ENCODE results near the gene TRPC1.

DNA sequence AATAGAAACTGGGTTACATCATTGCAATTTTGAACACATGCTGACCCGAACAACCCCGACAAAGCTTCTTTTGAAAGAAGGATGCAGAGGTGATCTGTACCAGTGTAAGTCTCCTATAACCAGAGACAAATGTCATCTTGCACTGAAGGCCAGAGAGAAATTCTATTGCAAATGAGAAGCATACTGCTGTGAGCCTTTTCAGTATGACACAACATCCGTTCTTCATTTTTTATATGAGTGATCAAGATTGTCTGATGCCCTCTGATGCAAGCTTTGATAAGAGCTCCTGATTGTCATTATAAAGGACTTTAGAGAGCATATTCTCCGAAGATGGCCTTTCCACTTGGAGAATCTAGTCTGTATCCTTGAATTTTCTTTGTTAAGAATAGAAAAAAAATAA lies 128.2 kb downstream of the TRPC1 start:
- TF ChIP-seq, protein P1, sequence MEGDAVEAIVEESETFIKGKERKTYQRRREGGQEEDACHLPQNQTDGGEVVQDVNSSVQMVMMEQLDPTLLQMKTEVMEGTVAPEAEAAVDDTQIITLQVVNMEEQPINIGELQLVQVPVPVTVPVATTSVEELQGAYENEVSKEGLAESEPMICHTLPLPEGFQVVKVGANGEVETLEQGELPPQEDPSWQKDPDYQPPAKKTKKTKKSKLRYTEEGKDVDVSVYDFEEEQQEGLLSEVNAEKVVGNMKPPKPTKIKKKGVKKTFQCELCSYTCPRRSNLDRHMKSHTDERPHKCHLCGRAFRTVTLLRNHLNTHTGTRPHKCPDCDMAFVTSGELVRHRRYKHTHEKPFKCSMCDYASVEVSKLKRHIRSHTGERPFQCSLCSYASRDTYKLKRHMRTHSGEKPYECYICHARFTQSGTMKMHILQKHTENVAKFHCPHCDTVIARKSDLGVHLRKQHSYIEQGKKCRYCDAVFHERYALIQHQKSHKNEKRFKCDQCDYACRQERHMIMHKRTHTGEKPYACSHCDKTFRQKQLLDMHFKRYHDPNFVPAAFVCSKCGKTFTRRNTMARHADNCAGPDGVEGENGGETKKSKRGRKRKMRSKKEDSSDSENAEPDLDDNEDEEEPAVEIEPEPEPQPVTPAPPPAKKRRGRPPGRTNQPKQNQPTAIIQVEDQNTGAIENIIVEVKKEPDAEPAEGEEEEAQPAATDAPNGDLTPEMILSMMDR (IDR thresholded peaks at IDR 0.05) = no peak
- TF ChIP-seq SIN3A (IDR thresholded peaks at IDR 0.05; ENCODE audit: borderline replicate concordance, insufficient read depth, low read depth, low read length) (no peak), POLR2AphosphoS5 (IDR thresholded peaks at IDR 0.05; ENCODE audit: low read depth, low read length) (no peak)

Data from Panc1 (cell line).